Suprapubic skin (tissue), 4 donors: ENCODE data around the gene EMX1. TPM values are rescaled to one million over a fixed set of nuclear protein-coding genes. Genes with fewer than 3 reads are reported as not detected.

ENCODE experiments used
- DNase-seq, 2 donors: peaks; one replicate each; pipeline ENCODE4 v3.0.0-alpha.2; 2019; ENCODE audit warnings: low spot score in 2 of 2
- H3K27ac ChIP-seq: fragments of 200-600 bp; sonication (generic); one replicate; pipeline ENCODE4 v1.5.1; 2019
- H3K27me3 ChIP-seq: fragments of 200-600 bp; sonication (generic); one replicate; pipeline ENCODE4 v1.5.1; 2019
- H3K36me3 ChIP-seq: fragments of 200-600 bp; sonication (generic); one replicate; pipeline ENCODE4 v1.5.1; 2019
- H3K4me1 ChIP-seq: fragments of 200-600 bp; sonication (generic); one replicate; pipeline ENCODE4 v1.5.1; 2019
- H3K4me3 ChIP-seq: fragments of 200-600 bp; sonication (generic); one replicate; pipeline ENCODE4 v1.5.1; 2019; ENCODE audit warnings: mild to moderate bottlenecking
- H3K9me3 ChIP-seq: fragments of 200-600 bp; sonication (generic); one replicate; pipeline ENCODE4 v1.5.1; 2019
- EP300 ChIP-seq: sonication (generic); formaldehyde crosslinking; IDR thresholded peaks from one replicate; pipeline ENCODE4 v1.6.1; 2017; ENCODE audit warnings: antibody characterized with exemption
- POLR2A ChIP-seq, 2 donors: fragments of 450-650 bp; IDR thresholded peaks; one replicate each; pipeline ENCODE4 v1.6.1; 2017; ENCODE audit warnings: antibody characterized with exemption in 2 of 2, mild to moderate bottlenecking in 2 of 2, moderate library complexity in 2 of 2
- POLR2AphosphoS5 ChIP-seq, 3 donors: sonication (generic); formaldehyde crosslinking; IDR thresholded peaks; one replicate each; pipeline ENCODE4 v1.6.1; 2017; ENCODE audit warnings: antibody characterized with exemption in 3 of 3
- WGBS: methylation state at CpG from one replicate; pipeline ENCODE4 v1.1.5; 2018; 5-methylcytosine and 5-hydroxymethylcytosine counted together
- total RNA-seq, 4 donors: library from RNA; depleted of rRNA; stranded (reverse); fragments of >200 nt; gene quantifications; one replicate each; pipeline ENCODE4 v1.1.0, GENCODE V29; 2016
- TF ChIP-seq, protein P1 (sequence below), 2 donors: fragments of 200-600 bp in 1 of 2; fragments of 450-650 bp in 1 of 2; sonication (generic) in 1 of 2; IDR thresholded peaks; one replicate each; pipeline ENCODE4 v1.5.1; 2016 to 2019; ENCODE audit warnings: antibody characterized with exemption in 2 of 2, mild to moderate bottlenecking in 1 of 2, moderate library complexity in 1 of 2

EMX1 gene
- total RNA-seq, 4 donors from 2014 or later, result not detected

DNA sequence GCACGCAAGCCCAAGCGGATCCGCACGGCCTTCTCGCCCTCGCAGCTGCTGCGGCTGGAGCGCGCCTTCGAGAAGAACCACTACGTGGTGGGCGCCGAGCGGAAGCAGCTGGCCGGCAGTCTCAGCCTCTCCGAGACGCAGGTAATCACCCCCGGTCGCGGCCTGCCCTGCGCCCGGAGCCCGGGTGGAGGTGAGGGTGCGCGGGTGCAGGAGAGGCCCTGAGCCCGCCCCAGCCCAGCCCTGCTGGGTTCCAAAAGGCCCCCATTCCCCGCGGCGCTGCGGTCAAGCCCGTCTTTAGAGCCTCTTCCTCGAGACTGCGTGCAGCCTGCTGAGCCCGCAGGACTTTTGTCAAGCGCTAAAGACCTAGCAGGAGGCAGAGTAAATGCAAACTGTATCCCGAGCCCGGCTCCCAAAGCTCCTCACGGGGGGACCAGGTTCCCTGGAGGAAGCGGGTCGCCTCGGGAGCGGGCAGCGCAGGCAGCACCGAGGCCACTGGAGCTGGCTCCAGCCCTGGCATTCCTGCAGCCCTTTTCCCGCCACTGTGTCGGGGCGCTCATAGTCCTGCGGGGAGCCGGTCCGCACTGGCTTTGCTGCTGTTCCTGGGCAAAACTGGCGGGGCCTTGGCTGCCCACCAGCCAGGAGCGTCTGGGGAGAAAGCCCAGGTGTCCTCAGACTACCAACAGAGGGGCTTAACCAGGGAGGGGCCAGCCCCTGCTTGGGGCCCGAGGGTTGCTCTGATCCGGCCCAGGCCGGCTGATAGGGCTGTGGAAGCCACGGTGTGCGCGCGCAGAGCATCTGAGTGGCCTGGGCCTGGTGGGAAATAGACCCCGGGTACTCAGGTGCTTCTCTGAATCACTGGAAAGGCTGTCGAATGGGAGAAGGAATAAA lies 7.3 kb downstream of the EMX1 start:
- Histone ChIP-seq H3K36me3 (no peaks in the 10 kb centered on the region), H3K4me1 (peaks cover 29% of the 10 kb centered on the region), H3K27me3 (peaks cover 100% of the 10 kb centered on the region), H3K27ac (no peak overlapping the region), H3K9me3 (no peaks in the 10 kb centered on the region), H3K4me3 (peak overlapping the region; percentile 9)
- no peak for TF ChIP-seq POLR2AphosphoS5 (IDR thresholded peaks at IDR 0.05)
- TF ChIP-seq, protein P1, sequence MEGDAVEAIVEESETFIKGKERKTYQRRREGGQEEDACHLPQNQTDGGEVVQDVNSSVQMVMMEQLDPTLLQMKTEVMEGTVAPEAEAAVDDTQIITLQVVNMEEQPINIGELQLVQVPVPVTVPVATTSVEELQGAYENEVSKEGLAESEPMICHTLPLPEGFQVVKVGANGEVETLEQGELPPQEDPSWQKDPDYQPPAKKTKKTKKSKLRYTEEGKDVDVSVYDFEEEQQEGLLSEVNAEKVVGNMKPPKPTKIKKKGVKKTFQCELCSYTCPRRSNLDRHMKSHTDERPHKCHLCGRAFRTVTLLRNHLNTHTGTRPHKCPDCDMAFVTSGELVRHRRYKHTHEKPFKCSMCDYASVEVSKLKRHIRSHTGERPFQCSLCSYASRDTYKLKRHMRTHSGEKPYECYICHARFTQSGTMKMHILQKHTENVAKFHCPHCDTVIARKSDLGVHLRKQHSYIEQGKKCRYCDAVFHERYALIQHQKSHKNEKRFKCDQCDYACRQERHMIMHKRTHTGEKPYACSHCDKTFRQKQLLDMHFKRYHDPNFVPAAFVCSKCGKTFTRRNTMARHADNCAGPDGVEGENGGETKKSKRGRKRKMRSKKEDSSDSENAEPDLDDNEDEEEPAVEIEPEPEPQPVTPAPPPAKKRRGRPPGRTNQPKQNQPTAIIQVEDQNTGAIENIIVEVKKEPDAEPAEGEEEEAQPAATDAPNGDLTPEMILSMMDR (IDR thresholded peaks at IDR 0.05), result no peak
- no peak for TF ChIP-seq EP300
- TF ChIP-seq POLR2A (IDR thresholded peaks at IDR 0.05), result no peak
- 6% methylated on average over 15 of the region's 61 CpGs for WGBS
- DNase-seq, result no peak

DNA sequence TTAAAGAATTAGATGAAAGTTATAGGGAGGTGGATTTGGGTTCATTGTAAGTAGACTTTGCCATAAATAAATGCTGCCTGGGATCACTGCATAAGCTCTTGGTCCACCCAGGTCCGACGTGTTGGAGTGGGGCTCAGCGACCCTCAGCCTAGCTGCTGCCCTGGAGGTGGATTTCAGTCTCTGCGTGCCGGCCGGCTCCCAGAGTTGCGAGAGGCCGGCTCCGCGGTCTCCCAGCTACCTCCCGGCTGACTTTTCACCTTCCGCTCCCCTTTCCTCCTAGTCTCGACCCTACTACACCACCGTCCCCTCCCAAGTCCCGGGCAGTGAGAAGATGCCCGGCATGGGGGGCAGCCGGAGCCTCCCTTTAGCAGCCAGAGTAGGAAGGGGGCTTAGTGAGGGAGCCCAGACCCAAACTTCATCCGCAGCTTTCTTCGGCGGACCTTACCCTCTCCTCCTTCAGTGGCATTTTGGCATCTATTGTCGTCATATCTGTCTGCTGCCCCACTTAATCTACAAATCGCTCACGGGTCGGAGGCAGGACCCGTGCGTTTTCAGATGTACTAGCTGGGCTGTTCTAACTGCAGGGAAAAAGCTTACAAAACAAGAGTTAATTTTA lies 8.1 kb downstream of the EMX1 start:
- WGBS, result 17% methylated on average over 26 of the region's 26 CpGs
- no peak for DNase-seq
- Histone ChIP-seq H3K4me1 (peaks cover 21% of the 10 kb centered on the region), H3K27me3 (peaks cover 99% of the 10 kb centered on the region), H3K36me3 (no peaks in the 10 kb centered on the region), H3K9me3 (no peaks in the 10 kb centered on the region), H3K27ac (no peak overlapping the region), H3K4me3 (no peak overlapping the region)
- TF ChIP-seq POLR2A (IDR thresholded peaks at IDR 0.05), result no peak
- TF ChIP-seq, protein P1 (IDR thresholded peaks at IDR 0.05), result no peak
- no peak for TF ChIP-seq POLR2AphosphoS5 (IDR thresholded peaks at IDR 0.05)
- no peak for TF ChIP-seq EP300

DNA sequence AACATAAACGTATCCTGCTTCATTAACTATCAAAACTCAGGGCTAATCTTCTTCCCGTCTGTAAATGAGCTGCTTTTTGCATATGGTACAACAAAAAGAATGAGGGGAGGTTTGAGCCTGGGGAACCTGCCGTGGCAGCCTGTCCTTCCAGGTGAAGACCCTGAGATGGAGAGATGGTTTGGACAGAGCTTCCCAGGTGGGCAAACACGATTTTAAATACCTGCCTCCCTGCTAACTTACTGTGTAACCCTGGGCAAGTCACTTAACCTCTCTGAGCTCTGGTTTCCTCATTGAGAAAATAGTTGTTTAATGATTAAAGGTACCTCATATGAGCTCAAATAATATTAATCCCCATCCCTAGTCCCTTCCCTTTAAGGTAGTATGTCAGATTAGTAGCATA lies 9.0 kb downstream of the EMX1 start:
- H3K4me3 ChIP-seq, result no peak overlapping the region
- H3K4me1 ChIP-seq, result peaks cover 16% of the 10 kb centered on the region
- WGBS, result 27% methylated on average over 4 of the region's 4 CpGs
- H3K27me3 ChIP-seq, result peaks cover 98% of the 10 kb centered on the region
- TF ChIP-seq POLR2A (IDR thresholded peaks at IDR 0.05), result no peak
- TF ChIP-seq POLR2AphosphoS5 (IDR thresholded peaks at IDR 0.05), result no peak
- TF ChIP-seq EP300, result no peak
- TF ChIP-seq, protein P1 (IDR thresholded peaks at IDR 0.05), result no peak
- H3K9me3 ChIP-seq, result no peaks in the 10 kb centered on the region
- no peak overlapping the region for H3K27ac ChIP-seq
- H3K36me3 ChIP-seq, result no peaks in the 10 kb centered on the region
- DNase-seq, result no peak

DNA sequence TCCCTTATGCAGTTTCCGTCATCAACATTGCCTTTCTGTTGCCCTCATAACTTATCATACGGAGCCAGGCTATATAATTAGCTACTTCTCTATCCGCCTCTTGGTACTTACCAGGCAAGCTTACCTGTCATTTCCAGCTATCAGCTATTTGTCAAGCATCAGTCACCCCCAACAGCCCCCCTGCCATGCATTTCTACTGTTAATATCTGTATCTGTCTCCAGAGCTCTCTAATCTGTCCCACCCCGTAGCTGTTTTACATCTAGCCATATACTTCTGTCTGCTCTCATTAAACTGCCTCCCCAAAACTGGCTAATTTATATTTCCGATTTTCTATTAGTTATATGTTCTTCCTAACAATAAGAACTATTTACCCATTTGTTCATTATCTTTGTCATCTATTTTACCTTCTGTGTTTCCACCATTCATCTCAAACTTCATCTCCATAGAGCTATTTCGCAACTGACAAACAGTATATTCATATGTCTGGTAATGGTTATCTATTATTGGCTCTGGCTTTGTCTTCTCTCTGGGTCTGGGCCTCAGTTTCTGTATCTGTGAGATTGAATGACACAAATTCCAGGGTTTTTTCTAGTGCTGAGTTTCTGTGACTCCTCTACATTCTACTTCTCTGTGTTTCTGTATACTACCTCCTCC lies 9.6 kb downstream of the EMX1 start:
- no peaks in the 10 kb centered on the region for H3K36me3 ChIP-seq
- no peak overlapping the region for H3K4me3 ChIP-seq
- H3K4me1 ChIP-seq, result peaks cover 16% of the 10 kb centered on the region
- WGBS, result 74% methylated on average over 6 of the region's 6 CpGs
- no peak for DNase-seq
- no peak overlapping the region for H3K27ac ChIP-seq
- TF ChIP-seq POLR2AphosphoS5 (IDR thresholded peaks at IDR 0.05) (no peak), EP300 (no peak), POLR2A (IDR thresholded peaks at IDR 0.05) (no peak)
- TF ChIP-seq, protein P1 (IDR thresholded peaks at IDR 0.05), result no peak
- no peaks in the 10 kb centered on the region for H3K9me3 ChIP-seq
- peaks cover 95% of the 10 kb centered on the region for H3K27me3 ChIP-seq
